HG03520 (cell line): ENCODE data around the gene MXD3.
"Not testable (repeated sequence)": the region's sequence is repeated elsewhere in the genome, so short reads cannot be mapped to it uniquely, and the experiment has no call there.

Experiments used
- ATAC-seq: cut with Tn5 transposase; IDR thresholded peaks from one replicate; pipeline ENCODE4 v1.9.1; 2021; ENCODE audit warnings: mild to moderate bottlenecking, moderate library complexity; ENCODE audit not compliant: unreplicated experiment

MXD3 gene

DNA sequence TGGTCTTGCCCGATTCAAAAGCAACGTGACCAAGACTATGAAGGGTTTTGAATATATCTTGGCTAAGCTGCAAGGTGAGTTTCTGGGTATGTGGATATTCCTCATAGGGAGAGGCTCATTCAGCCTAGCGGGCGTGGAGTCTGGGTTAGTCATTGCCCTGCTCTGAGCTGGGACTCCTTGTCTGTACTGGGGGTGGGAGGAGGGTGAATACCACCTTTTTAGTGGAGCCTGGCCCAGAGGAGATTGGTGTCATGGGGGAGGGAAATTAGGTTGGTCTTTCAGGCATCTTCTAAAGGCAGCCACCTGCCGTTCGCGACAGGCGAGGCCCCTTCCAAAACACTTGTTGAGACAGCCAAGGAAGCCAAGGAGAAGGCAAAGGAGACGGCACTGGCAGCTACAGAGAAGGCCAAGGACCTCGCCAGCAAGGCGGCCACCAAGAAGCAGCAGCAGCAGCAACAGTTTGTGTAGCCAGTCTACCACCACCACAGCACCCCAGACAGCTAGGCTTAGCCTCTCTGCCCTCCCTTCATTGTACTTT, 5.5 kb downstream of the MXD3 start:
- not testable (repeated sequence) for ATAC-seq

DNA sequence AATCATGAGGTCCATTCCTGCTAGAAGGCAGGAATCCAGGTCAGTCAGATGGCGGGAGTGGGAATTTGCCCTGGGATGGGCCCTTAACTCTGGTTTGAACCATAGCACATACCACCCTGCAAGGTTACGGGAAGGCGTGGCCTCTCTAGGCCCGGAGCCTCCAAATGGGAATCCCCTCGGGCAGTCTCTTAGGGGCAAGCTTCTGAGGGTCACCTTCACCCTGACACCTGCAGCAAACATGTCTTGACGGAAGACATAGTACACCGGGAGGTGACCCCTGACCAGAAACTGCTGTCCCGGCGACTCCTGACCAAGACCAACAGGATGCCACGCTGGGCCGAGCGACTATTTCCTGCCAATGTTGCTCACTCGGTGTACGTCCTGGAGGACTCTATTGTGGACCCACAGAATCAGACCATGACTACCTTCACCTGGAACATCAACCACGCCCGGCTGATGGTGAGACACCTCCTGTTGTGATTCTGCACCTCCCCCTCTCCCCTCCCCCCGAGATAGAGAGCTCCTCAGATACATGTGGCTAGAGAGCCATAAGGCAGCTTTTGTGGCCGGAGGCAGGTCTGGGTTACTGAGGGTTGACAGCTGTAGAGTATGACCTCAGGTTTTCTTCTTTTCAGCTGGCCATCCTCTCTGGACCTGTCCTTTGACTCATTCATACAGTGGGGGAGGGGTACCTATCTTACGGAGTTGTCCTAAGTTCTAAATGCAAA, 7.1 kb downstream of the MXD3 start:
- ATAC-seq: no peak

DNA sequence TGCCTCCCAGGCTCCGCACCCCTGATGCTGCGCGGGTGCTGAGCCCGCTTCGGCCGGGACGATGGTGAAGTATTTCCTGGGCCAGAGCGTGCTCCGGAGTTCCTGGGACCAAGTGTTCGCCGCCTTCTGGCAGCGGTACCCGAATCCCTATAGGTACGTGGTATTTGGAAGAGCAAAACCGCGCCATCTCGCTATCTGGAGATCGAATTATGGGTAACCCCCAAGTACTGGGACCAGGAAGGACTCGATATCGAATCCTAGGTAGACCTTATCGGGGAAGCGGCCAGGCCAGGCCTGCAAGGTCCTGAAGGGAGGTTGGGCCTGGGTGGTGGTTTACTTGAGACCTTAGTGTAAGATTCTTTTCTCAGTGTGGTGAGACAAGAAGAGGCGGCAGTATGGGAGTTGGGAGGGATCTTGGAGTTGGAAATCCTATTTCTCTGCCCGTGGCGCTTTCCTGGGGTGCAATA, 7.7 kb downstream of the MXD3 start:
- no peak for ATAC-seq

DNA sequence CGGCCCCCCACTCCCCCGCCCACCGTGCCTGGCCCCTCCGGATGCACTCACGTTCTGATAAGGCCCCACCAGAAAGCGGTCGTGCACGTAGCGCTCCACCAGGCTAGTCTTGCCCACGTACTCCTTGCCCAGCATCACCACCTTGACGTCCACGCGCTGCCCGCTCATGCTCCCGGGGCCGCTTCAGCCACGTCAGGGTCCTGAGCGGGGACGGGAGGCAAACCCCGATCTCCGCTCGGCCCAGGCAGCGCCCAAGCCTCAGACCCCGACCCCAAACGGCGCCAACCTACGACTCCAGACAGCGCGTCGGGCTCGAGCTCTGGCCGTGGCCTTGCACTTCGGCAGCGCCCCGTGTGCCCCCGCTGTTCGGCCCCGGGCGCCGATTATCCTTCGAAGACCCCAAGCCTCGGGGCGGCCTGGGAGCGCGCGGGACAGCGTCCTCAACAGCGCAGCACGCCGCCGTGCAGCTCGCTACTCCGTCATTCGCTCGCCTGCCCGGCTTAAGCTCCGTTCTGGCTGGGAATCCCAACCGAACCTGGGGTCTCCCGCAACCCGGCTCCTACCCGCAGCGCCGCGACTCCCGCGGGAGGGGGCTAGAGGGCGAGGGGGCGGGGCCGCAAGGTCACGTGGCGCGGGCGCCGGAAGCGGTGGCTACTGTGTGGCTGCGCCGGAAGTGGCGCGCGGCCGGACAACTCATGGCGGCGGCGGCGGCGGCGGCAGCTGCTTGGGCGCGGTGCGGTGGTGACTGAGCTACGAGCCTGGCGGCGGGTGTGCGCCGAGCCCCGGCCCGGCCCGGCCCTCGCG, 8.4 kb downstream of the MXD3 start, which contains the start of the genes PRELID1 and RAB24:
TSS of gene PRELID1 (plus strand) at position 679 of the 804 bp plus-strand sequence. CDS start 187 bp downstream, outside the sequence.
TSS of gene RAB24 (minus strand) at position 599 of the 804 bp plus-strand sequence. CDS start at position 168, 431 bp downstream.
- ATAC-seq: peak; percentile 48

DNA sequence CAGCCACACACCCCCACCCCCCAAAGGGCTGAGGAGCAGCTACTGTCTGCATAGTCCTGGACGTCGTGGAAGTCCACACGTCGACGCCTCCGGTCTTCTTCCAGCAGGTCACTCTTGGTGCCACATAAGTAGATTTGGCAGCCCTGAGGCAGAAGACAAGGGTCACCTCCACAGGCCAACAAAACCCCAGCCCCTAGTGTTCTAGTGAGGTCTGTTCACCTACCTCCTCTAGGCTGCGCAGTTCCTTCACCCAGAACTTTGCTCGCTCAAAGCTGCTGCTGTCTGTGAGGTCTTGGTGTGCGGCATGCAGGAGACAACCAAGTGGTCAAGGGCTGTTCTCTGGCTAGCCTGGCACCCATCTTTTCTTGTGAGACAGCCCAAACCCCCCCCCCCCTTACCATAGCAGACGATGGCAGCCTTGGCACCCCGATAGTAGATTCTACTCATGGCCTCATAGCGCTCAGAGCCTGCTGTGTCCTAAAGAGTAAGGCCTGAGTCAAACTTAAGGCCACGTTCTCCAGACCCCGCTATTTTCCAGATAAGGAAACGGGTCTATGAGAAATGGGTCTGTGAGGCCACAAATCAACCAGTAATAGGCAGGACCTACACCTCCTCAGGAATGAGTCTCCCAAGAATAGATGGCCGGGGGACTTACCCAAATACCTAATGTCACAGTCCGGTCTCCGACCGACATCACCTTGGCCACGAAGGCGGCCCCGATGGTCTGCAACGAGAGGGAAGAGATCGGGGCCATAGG, 9.2 kb downstream of the MXD3 start:
- ATAC-seq: no peak

DNA sequence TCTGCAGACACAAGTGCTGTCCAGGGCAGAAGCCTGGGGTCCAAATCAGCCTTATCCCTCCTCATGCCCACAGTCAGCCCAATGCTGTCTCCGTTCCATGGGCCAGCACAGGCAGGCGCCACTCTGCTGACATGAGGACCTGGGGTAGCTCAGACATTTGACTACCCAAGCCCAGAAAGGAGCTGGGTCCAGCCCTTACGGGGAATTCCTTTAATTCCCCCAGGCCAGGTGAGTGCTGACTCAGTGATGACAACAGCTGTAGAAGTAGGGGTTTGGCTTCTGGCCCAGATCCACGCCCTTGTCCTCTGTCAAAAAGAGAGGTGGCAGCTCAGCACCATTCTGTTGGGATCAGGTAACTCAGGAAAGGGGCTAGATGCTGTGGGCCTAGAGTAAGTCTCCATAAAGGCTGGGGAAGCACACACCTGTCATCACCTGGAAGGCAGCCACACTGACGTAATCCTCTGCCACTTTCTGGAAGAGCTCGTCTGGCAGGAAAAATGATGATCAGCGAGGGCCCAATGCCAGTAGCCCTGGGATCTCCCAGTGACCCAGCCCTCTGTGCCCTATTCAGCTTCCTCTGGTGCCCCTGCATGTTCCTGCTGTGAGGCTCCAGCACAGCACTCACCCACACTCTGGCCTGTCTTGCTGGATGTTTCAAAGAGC, 10.1 kb downstream of the MXD3 start:
- no peak for ATAC-seq

DNA sequence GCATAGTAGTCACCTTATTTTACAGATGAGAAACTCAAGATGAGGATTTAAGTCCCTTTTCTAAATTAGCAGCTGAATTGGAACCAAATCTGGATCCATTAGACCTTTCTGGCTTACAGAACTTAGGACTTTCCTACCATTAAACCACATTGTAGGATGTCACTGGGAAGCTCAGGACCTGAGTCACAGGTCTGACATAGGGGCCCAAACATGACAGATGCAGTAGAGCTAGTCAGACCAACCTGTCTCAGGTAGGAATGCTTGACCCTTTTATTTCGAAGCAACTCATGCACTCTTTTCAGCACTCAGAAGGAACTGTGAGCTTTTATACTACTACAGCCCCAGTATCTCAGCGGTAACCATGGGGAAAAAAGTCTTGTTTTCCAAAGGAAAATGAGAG, 10.7 kb downstream of the MXD3 start:
- no peak for ATAC-seq

DNA sequence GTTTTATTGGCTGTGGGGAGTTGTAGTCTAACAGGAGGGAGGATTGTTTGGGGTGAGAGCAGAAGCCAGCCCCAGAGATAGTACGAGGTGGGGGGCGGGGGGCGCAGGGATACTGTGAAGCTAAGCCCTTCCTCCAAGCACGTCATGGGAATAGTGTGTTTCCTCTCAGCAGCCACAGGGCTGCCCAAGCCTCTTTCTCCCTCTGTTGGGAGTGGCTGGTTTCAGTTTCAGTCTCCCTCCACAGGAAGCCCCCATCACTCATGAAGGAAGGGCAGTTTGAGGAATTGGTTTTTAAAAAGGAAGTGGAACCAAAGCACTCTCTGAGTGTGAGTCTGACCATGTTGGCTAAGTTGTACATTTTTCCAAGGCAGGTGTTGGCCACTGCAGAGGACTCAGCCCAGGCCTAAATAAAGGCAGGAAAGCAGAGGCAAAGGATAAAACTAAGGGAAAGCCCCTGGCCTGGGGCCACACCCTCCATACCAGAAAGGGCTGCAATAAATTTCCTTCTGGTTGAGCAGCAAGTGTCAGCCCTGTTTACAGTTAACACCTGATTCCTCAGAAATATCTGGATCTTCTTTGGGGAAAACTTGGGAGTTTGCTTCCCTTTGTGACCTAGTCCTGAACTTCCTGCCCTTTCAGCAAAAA, 11.3 kb downstream of the MXD3 start:
- no peak for ATAC-seq

DNA sequence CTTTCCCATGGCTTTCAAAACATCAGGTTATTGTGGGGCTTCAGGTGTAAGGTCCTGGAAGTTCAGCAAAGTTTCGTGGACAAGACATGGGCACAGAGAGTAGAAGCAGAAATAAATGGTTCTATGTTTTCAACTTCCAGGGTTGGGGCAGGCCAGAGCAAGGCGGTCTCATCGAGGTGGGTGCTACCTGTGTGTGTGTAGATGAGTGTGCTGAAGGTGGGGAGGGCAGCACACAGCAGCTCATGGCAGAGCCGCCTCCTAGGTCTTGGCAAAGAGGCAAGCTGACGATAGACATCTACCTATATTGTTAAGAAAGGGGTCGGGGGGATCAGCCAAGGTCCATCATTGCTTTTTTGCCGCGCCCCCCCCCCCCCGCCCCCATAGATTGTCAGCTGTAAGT, 12.0 kb downstream of the MXD3 start:
- ATAC-seq: no peak

DNA sequence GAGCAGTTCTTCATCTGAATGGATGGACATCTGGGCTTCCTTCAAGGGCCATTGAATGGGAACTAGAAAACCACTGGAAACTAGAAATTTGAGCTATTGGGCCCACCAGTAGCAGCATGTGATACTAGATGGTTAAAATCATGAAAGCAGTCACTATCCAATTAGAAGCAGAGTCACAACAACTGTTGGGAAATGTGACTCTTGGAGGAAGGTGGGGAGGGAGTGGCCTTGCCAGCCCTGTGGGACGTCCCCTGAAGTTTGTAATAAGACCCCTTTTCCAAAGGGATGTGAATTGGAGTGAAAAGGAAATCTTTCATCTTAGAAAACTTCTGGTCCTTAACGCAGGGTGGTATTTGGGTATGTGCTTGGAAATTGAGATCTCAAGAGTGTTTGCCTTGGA, 13.8 kb downstream of the MXD3 start:
- ATAC-seq: no peak

DNA sequence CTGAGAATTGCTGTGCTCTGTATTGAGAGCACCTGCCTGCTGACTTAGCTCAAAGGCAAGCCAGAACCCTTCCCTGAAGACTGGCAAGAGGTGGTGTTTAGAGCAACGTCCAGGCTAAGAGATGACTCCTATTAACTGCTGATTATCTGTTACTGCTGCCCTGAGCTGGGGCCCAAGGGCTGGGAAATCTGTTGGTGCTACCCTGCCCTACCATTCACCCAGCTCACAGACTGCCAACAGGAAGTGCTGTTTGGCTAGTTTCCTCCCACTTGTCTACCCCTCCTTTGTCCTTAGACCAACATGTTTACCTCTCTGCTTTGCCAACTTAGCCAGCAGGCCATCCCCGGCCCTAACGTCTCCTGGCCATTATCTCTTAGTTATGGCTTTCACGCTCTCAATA, 15.1 kb downstream of the MXD3 start:
- ATAC-seq: no peak

DNA sequence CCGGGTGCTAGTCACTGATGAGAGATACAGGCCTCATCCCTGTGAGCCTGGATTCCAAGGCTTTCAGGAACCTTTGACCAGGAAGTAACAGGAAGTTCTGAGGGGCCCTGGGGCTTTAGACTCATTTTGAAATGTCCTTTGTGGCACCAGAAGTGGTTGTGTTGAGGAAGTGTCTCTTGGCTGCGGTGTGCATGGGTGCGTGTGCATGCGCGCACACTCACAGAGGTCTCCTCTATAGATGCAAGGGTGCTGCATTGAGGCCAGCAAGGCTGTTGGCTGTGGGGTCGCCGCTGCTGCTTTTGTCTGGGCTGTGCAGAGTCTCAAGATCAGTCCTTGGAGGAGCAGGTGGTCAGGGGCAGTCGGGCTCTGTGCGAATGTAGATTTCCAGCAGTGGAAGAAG, 15.8 kb downstream of the MXD3 start:
- no peak for ATAC-seq

DNA sequence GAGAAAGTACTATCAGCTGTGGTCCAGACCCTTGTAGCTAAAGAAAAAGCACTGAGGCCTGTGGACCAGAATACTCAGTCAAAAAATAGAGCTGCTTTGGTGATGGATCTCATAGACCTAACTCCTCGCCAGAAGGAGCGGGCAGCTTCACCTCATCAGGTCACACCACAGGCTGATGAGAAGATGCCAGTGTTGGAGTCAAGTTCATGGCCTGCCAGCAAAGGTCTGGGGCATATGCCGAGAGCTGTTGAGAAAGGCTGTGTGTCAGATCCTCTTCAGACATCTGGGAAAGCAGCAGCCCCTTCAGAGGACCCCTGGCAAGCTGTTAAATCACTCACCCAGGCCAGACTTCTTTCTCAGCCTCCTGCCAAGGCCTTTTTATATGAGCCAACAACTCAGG, 17.1 kb downstream of the MXD3 start:
- no peak for ATAC-seq

DNA sequence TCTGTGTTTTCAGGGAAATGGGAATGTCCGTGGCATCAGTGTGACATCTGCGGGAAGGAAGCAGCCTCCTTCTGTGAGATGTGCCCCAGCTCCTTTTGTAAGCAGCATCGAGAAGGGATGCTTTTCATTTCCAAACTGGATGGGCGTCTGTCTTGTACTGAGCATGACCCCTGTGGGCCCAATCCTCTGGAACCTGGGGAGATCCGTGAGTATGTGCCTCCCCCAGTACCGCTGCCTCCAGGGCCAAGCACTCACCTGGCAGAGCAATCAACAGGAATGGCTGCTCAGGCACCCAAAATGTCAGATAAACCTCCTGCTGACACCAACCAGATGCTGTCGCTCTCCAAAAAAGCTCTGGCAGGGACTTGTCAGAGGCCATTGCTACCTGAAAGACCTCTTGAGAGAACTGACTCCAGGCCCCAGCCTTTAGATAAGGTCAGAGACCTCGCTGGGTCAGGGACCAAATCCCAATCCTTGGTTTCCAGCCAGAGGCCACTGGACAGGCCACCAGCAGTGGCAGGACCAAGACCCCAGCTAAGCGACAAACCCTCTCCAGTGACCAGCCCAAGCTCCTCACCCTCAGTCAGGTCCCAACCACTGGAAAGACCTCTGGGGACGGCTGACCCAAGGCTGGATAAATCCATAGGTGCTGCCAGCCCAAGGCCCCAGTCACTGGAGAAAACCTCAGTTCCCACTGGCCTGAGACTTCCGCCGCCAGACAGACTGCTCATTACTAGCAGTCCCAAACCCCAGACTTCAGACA, 17.7 kb downstream of the MXD3 start:
- no peak for ATAC-seq

DNA sequence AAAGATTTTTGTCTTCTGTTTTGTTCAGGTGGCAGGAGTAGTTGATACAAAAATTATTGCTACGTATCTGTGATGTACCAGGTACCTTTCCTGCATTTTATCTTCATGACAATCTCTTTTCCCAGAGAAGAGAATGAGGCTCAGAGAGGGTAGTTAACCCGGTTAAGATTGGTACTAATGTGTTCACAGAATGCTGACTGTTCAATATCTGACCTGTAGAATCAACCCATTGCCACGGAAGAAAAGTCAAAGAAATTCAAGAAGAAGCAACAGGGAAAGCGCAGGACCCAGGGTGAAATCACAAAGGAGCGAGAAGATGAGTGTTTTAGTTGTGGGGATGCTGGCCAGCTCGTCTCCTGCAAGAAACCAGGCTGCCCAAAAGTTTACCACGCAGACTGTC, 20.0 kb downstream of the MXD3 start:
- no peak for ATAC-seq

DNA sequence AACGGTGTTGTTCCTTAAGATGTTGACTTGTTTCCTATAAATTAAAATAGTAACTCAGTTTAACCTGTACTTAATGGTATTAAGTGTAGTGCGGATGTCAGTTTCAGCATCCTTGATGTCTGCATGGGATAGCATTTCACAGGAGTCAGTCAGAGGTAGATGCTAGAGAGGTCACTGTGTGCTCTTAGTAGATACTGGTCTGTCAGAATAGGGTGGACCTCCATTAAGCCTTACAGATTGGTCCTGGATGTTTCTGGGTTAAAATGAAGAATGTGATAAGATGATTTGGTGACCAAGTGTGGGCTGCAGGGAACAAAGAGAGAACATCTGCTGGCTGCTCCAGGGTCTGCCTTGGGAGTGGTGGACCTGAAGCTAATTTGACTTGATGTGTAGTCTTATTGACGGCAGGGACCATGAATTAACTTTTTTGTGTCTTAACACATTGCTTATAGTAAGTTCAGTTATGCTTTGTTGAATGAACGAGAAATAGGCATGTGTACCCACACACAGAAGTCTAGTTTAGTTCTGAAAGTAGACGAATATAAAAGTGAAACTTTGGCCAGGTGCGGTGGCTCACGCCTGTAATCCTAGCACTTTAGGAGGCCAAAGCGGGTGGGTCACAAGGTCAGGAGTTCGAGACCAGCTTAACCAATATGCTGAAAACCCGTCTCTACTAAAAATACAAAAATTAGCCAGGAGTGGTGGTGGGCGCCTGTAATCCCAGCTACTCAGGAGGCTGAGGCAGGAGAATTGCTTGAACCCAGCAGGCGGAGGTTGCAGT, 20.7 kb downstream of the MXD3 start:
- no peak for ATAC-seq

DNA sequence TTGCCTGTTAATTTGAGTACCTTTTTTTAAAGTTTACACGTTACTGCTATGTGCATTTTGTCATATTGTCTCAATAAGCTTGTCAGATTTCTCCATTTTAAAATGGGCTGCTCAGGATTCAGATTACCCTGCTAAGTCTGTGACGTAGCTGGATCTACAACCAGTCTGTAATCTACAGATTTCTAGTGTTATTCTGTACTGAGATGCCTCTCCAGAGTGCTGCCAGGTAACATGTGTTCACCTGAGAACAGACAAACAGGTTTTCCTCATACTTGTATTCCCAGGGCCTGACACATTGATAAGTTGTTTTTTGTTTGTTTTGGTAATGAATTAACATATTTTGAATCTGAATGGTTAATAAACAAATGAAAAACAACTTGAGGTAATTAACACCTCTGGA, 23.5 kb downstream of the MXD3 start:
- ATAC-seq: no peak

DNA sequence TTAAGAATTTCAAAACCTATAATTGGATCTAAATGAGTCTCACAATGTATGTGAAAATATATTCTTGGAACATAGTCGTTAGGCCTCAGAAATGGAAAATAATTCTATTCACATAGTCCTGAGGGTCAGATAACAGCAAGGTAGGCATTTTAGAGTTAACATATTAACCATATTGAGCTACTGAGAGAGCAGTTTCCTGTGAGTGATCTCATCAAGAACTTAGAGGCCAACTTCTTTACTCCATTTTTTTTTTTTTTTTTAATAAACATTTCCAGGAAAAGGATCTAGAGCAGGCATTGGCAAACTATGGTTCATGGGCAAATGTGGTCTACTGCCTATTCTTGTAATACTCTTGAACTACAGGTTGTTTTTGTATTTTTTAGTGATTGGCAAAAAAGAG, 34.8 kb downstream of the MXD3 start:
- no peak for ATAC-seq

DNA sequence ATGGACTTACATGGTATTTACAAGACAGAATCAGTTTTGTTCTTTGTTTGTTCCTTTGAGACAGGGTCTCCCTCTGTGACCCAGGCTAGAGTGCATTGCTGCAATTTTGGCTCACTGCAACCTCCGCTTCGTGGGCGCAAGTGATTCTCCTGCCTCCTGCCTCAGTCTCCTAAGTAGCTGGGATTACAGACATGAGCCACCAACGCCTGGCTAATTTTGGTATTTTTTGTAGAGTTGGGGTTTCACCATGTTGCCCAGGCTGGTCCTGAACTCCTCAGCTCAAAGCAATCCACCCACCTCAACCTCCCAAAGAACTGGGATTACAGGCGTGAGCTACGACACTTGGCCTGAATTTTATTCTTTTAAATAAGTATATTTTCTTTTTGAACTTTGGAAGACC, 35.8 kb downstream of the MXD3 start:
- no peak for ATAC-seq
